Upper lobe of left lung (tissue), 4 donors: ENCODE results near the gene XPC.

Source experiments
- EP300 ChIP-seq, 4 donors: sonication (generic); formaldehyde crosslinking; IDR thresholded peaks; one replicate each; pipeline ENCODE4 v1.5.1; 2017; ENCODE audit warnings: antibody characterized with exemption in 4 of 4, control low read depth in 2 of 4
- POLR2A ChIP-seq, 4 donors: fragments of 450-650 bp; IDR thresholded peaks; one replicate each; pipeline ENCODE4 v1.5.1; 2016 to 2017; ENCODE audit warnings: antibody characterized with exemption in 4 of 4, mild to moderate bottlenecking in 2 of 4
- TF ChIP-seq, protein P1 (sequence below), 6 experiments: fragments of 450-650 bp in 4 of 6; fragments of 200-600 bp in 2 of 6; sonication (generic) in 2 of 6; IDR thresholded peaks; one replicate each; pipeline ENCODE4 v1.5.1; 2016 to 2019; ENCODE audit warnings: antibody characterized with exemption in 6 of 6

DNA sequence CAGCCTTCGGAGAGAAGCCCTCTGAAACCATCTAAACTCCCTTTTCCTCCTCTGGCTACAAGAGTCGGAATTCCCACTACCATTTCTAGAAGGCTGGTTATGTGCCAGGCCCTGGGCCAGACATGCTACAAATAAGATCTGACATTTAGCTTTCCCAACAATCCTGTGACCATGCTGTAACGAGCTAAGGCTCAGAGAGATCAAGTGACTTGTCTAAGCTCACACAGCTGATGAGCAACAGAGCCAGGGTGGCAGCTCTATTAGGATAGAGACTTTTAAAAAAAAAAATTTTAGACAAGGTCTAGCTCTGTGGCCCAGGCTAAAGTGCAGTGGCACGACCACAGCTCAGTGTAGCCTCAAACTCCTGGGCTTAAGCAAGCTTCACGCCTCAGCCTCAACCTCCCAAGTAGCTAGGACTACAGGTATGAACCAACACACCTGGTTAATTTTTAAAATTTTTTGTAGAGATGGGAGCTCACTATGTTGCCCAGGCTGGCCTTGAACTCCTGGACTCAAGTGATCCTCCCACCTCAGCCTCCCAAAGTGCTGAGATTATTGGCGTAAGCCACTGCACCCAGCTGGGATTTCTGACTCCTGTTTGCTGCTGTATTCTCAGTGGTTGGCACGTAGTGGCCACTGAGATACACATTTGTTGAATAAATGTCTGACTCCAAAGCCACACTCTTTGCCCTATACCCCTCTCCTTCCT lies 34.8 kb upstream of the XPC start:
- TF ChIP-seq POLR2A (IDR thresholded peaks at IDR 0.05) (no peak), EP300 (IDR thresholded peaks at IDR 0.05) (no peak)
- TF ChIP-seq, protein P1, sequence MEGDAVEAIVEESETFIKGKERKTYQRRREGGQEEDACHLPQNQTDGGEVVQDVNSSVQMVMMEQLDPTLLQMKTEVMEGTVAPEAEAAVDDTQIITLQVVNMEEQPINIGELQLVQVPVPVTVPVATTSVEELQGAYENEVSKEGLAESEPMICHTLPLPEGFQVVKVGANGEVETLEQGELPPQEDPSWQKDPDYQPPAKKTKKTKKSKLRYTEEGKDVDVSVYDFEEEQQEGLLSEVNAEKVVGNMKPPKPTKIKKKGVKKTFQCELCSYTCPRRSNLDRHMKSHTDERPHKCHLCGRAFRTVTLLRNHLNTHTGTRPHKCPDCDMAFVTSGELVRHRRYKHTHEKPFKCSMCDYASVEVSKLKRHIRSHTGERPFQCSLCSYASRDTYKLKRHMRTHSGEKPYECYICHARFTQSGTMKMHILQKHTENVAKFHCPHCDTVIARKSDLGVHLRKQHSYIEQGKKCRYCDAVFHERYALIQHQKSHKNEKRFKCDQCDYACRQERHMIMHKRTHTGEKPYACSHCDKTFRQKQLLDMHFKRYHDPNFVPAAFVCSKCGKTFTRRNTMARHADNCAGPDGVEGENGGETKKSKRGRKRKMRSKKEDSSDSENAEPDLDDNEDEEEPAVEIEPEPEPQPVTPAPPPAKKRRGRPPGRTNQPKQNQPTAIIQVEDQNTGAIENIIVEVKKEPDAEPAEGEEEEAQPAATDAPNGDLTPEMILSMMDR (IDR thresholded peaks at IDR 0.05), result no peak
